HAP-1 (cell line): Measurements from ENCODE around the gene VAPA.

Experiments
- DNase-seq, 2 experiments: peaks; one replicate each; pipeline ENCODE4 v3.0.0-alpha.2; 2016 to 2020; ENCODE audit warnings: low spot score in 2 of 2
- H3K27me3 ChIP-seq: fragments of 250-450 bp; sonication (Bioruptor Pico); 2 replicates; pipeline ENCODE4 v1.5.1; 2020; ENCODE audit warnings: low read depth, mild to moderate bottlenecking, moderate library complexity
- H3K36me3 ChIP-seq: fragments of 250-450 bp; sonication (Bioruptor Pico); replicated peaks from 2 replicates; pipeline ENCODE4 v1.5.1; 2020; ENCODE audit warnings: mild to moderate bottlenecking
- H3K4me1 ChIP-seq: fragments of 250-450 bp; sonication (Bioruptor Pico); 2 replicates; pipeline ENCODE4 v1.5.1; 2020; ENCODE audit warnings: mild to moderate bottlenecking
- H3K4me3 ChIP-seq: fragments of 250-450 bp; sonication (Bioruptor Pico); 2 replicates; pipeline ENCODE4 v1.5.1; 2020; ENCODE audit warnings: mild to moderate bottlenecking, moderate library complexity
- H3K9me3 ChIP-seq: fragments of 250-450 bp; sonication (Bioruptor Pico); 2 replicates; pipeline ENCODE4 v1.5.1; 2020; ENCODE audit warnings: mild to moderate bottlenecking, moderate library complexity
- in situ Hi-C: fragments of 300-500 bp; cut with MboI; formaldehyde crosslinking; loops from 3 replicates; pipeline ENCODE4 v1.14.3; 2020; ENCODE audit warnings: low sequenced_read_pairs, inconsistent platforms, mixed read lengths

The VAPA gene

GRCh38 chr18:9926223-9926894, 12.5 kb downstream of the VAPA start:
- no peak for DNase-seq
- H3K27me3 ChIP-seq: no peaks in the 10 kb centered on the region
- no peaks in the 10 kb centered on the region for H3K9me3 ChIP-seq
- in situ Hi-C loops: no loop called here
- H3K4me1 ChIP-seq: peaks cover 28% of the 10 kb centered on the region
- no peak overlapping the region for H3K4me3 ChIP-seq
- no peaks in the 10 kb centered on the region for H3K36me3 ChIP-seq

- H3K27me3 ChIP-seq: no peaks in the 10 kb centered on the region
- DNase-seq: no peak
- H3K4me3 ChIP-seq: no peak overlapping the region
- H3K9me3 ChIP-seq: no peaks in the 10 kb centered on the region
- H3K36me3 ChIP-seq: no peaks in the 10 kb centered on the region; the same call in 1 of the 2 replicates
- H3K4me1 ChIP-seq: peaks cover 28% of the 10 kb centered on the region
- in situ Hi-C loops: no loop called here
Observed at GRCh38 chr18:9926977-9927376, 13.2 kb downstream of the VAPA start.

- Histone ChIP-seq H3K9me3 (no peaks in the 10 kb centered on the region), H3K27me3 (no peaks in the 10 kb centered on the region), H3K4me3 (no peak overlapping the region), H3K36me3 (peaks cover 5% of the 10 kb centered on the region), H3K4me1 (peaks cover 28% of the 10 kb centered on the region)
- in situ Hi-C loops: no loop called here
- DNase-seq: no peak
Observed at GRCh38 chr18:9927392-9928063, 13.7 kb downstream of the VAPA start.

GRCh38 chr18:9928646-9929259, 14.9 kb downstream of the VAPA start:
- Histone ChIP-seq H3K9me3 (no peaks in the 10 kb centered on the region), H3K36me3 (peaks cover 14% of the 10 kb centered on the region), H3K27me3 (no peaks in the 10 kb centered on the region), H3K4me1 (peaks cover 28% of the 10 kb centered on the region), H3K4me3 (no peak overlapping the region)
- DNase-seq: no peak
- in situ Hi-C loops: no loop called here

GRCh38 chr18:9930299-9930884, 16.6 kb downstream of the VAPA start:
- H3K9me3 ChIP-seq: no peaks in the 10 kb centered on the region
- H3K4me1 ChIP-seq: peaks cover 18% of the 10 kb centered on the region
- no peaks in the 10 kb centered on the region for H3K27me3 ChIP-seq
- H3K36me3 ChIP-seq: peaks cover 16% of the 10 kb centered on the region
- no peak for DNase-seq
- in situ Hi-C loops: no loop called here
- no peak overlapping the region for H3K4me3 ChIP-seq

GRCh38 chr18:9931146-9931545, 17.3 kb downstream of the VAPA start:
- in situ Hi-C loops: no loop called here
- H3K27me3 ChIP-seq: no peaks in the 10 kb centered on the region
- peaks cover 17% of the 10 kb centered on the region for H3K4me1 ChIP-seq
- no peak for DNase-seq
- H3K4me3 ChIP-seq: no peak overlapping the region
- no peaks in the 10 kb centered on the region for H3K9me3 ChIP-seq
- peaks cover 16% of the 10 kb centered on the region for H3K36me3 ChIP-seq

GRCh38 chr18:9931678-9932077, 17.9 kb downstream of the VAPA start:
- Histone ChIP-seq H3K36me3 (peaks cover 19% of the 10 kb centered on the region), H3K27me3 (no peaks in the 10 kb centered on the region), H3K4me3 (no peak overlapping the region), H3K9me3 (no peaks in the 10 kb centered on the region), H3K4me1 (peaks cover 17% of the 10 kb centered on the region)
- in situ Hi-C loops: no loop called here
- no peak for DNase-seq

GRCh38 chr18:9933865-9934264, 20.0 kb downstream of the VAPA start:
- Histone ChIP-seq H3K36me3 (peaks cover 38% of the 10 kb centered on the region), H3K27me3 (no peaks in the 10 kb centered on the region), H3K4me1 (no peaks in the 10 kb centered on the region; the same call in 1 of the 2 replicates), H3K4me3 (no peak overlapping the region), H3K9me3 (no peaks in the 10 kb centered on the region)
- DNase-seq: no peak
- in situ Hi-C loops: no loop called here

GRCh38 chr18:9934274-9934673, 20.5 kb downstream of the VAPA start:
- H3K4me1 ChIP-seq: no peaks in the 10 kb centered on the region
- H3K27me3 ChIP-seq: no peaks in the 10 kb centered on the region
- DNase-seq: no peak
- in situ Hi-C loops: no loop called here
- H3K4me3 ChIP-seq: no peak overlapping the region
- H3K36me3 ChIP-seq: peaks cover 38% of the 10 kb centered on the region
- no peaks in the 10 kb centered on the region for H3K9me3 ChIP-seq

GRCh38 chr18:9941103-9941502, 27.3 kb downstream of the VAPA start:
- no peak overlapping the region for H3K4me3 ChIP-seq
- peaks cover 50% of the 10 kb centered on the region for H3K36me3 ChIP-seq
- no peak for DNase-seq
- H3K4me1 ChIP-seq: no peaks in the 10 kb centered on the region
- in situ Hi-C loops: no loop called here
- no peaks in the 10 kb centered on the region for H3K27me3 ChIP-seq
- no peaks in the 10 kb centered on the region for H3K9me3 ChIP-seq

GRCh38 chr18:9941660-9942059, 27.8 kb downstream of the VAPA start:
- Histone ChIP-seq H3K4me1 (no peaks in the 10 kb centered on the region), H3K9me3 (no peaks in the 10 kb centered on the region), H3K4me3 (no peak overlapping the region), H3K27me3 (no peaks in the 10 kb centered on the region), H3K36me3 (peaks cover 50% of the 10 kb centered on the region)
- in situ Hi-C loops: no loop called here
- no peak for DNase-seq

GRCh38 chr18:9943311-9943710, 29.5 kb downstream of the VAPA start:
- in situ Hi-C loops: no loop called here
- Histone ChIP-seq H3K9me3 (no peaks in the 10 kb centered on the region), H3K27me3 (no peaks in the 10 kb centered on the region), H3K36me3 (peaks cover 44% of the 10 kb centered on the region), H3K4me1 (no peaks in the 10 kb centered on the region), H3K4me3 (no peak overlapping the region)
- no peak for DNase-seq

- no peaks in the 10 kb centered on the region for H3K9me3 ChIP-seq
- H3K27me3 ChIP-seq: no peaks in the 10 kb centered on the region
- in situ Hi-C loops: no loop called here
- no peak for DNase-seq
- no peak overlapping the region for H3K4me3 ChIP-seq
- H3K36me3 ChIP-seq: peaks cover 37% of the 10 kb centered on the region
- H3K4me1 ChIP-seq: peaks cover 9% of the 10 kb centered on the region
Observed at GRCh38 chr18:9944805-9945204, 31.0 kb downstream of the VAPA start.

GRCh38 chr18:9946831-9947230, 33.0 kb downstream of the VAPA start:
- Histone ChIP-seq H3K36me3 (peaks cover 34% of the 10 kb centered on the region), H3K27me3 (no peaks in the 10 kb centered on the region), H3K4me1 (peaks cover 16% of the 10 kb centered on the region), H3K4me3 (no peak overlapping the region), H3K9me3 (no peaks in the 10 kb centered on the region)
- no peak for DNase-seq
- in situ Hi-C loops: no loop called here
